B cell (primary cell): Measurements from ENCODE around the gene LIPA. TPM values are rescaled to one million over a fixed set of nuclear protein-coding genes. Genes with fewer than 3 reads are reported as not detected.

ENCODE experiments used
- ATAC-seq: fragments of 200-7000 bp; cut with Tn5 transposase; one replicate; pipeline ENCODE4 v1.10.0; 2021; ENCODE audit warnings: low read depth, mild to moderate bottlenecking, moderate number of reproducible peaks, moderate library complexity
- CTCF ChIA-PET: fragments of 350-600 bp; sonication (Branson Sonifier 250); formaldehyde crosslinking; loops from one replicate; lab custom pipeline; 2021; ENCODE audit warnings: antibody characterized with exemption, inconsistent platforms; lab: Charles Lee
- POLR2A ChIA-PET: fragments of 350-600 bp; sonication (Branson Sonifier 250); formaldehyde crosslinking; loops from one replicate; lab custom pipeline; 2021; ENCODE audit warnings: antibody characterized with exemption; lab: Charles Lee
- DNase-seq: peaks from one replicate; pipeline ENCODE4 v3.0.0; 2013
- H2AFZ ChIP-seq: 2 replicates; pipeline ENCODE4 v1.6.1; 2012; ENCODE audit warnings: mild to moderate bottlenecking, low read depth, low read length; ENCODE audit not compliant: insufficient read depth, poor library complexity, severe bottlenecking
- H3K27ac ChIP-seq, 2 donors: 1 replicate in 1 of 2; 2 replicates in 1 of 2; pipeline ENCODE4 v1.5.1; 2012 to 2013; ENCODE audit warnings: low read length in 2 of 2, mild to moderate bottlenecking in 2 of 2, moderate library complexity in 1 of 2
- H3K27me3 ChIP-seq, 4 experiments: fragments of 200-600 bp in 1 of 4; sonication (generic) in 1 of 4; replicated peaks in 1 of 4; 1 replicate in 2 of 4; 2 replicates in 2 of 4; pipeline versions ENCODE4 v1.6.1 to v1.7.0; 2013 to 2016; ENCODE audit warnings: low read length in 3 of 4, mild to moderate bottlenecking in 2 of 4, mixed read lengths in 1 of 4, moderate library complexity in 1 of 4; ENCODE audit not compliant: insufficient read depth in 4 of 4, control insufficient read depth in 3 of 4; ENCODE audit errors: control extremely low read depth in 1 of 4
- H3K36me3 ChIP-seq, 2 experiments: replicated peaks in 1 of 2; 1 replicate in 1 of 2; 2 replicates in 1 of 2; pipeline versions ENCODE4 v1.6.1 to v1.7.1; 2013; ENCODE audit warnings: low read length in 1 of 2; ENCODE audit not compliant: insufficient read depth in 2 of 2, control insufficient read depth in 1 of 2; ENCODE audit errors: control extremely low read depth in 1 of 2, extremely low read depth in 1 of 2
- H3K4me1 ChIP-seq, 2 donors: fragments of 200-600 bp in 1 of 2; sonication (generic) in 1 of 2; 1 replicate in 1 of 2; 2 replicates in 1 of 2; pipeline versions ENCODE4 v1.5.1 to v1.6.1; 2013 to 2017; ENCODE audit warnings: low read length in 2 of 2; ENCODE audit not compliant: control insufficient read depth in 2 of 2, insufficient read depth in 2 of 2
- H3K4me2 ChIP-seq: replicated peaks from 2 replicates; pipeline ENCODE3; 2012; ENCODE audit warnings: mild to moderate bottlenecking, low read depth, low read length; ENCODE audit not compliant: poor library complexity, severe bottlenecking
- H3K4me3 ChIP-seq, 5 experiments: fragments of 200-600 bp in 1 of 5; sonication (generic) in 1 of 5; 1 replicate in 3 of 5; 2 replicates in 2 of 5; pipeline versions ENCODE4 v1.5.1 to v1.7.0; 2011 to 2016; ENCODE audit warnings: low read length in 4 of 5, mild to moderate bottlenecking in 4 of 5, low read depth in 2 of 5, control low read depth in 1 of 5, moderate library complexity in 1 of 5; ENCODE audit not compliant: insufficient read depth in 1 of 5; ENCODE audit errors: control extremely low read depth in 1 of 5, extremely low read depth in 1 of 5
- H3K79me2 ChIP-seq: fragments of 200-600 bp; sonication (generic); one replicate; pipeline ENCODE4 v1.6.0; 2016; ENCODE audit warnings: low read length; ENCODE audit not compliant: control insufficient read depth, insufficient read depth
- H3K9ac ChIP-seq: fragments of 200-600 bp; sonication (generic); 2 replicates; pipeline ENCODE4 v1.6.1; 2017; ENCODE audit warnings: mild to moderate bottlenecking, low read length, moderate library complexity
- H3K9me3 ChIP-seq, 3 donors: one replicate each; pipeline versions ENCODE4 v1.6.1 to v1.7.1; 2013; ENCODE audit warnings: low read length in 2 of 3; ENCODE audit not compliant: control insufficient read depth in 2 of 3, insufficient read depth in 1 of 3; ENCODE audit errors: control extremely low read depth in 1 of 3
- H4K20me1 ChIP-seq: 2 replicates; pipeline ENCODE4 v1.6.0; 2012; ENCODE audit warnings: mild to moderate bottlenecking, low read length; ENCODE audit not compliant: insufficient read depth, control insufficient read depth, poor library complexity, severe bottlenecking
- H3K27ac Mint-ChIP-seq: one replicate; pipeline ENCODE4 v1.8.0; 2021; ENCODE audit warnings: mixed read lengths
- H3K27me3 Mint-ChIP-seq: one replicate; pipeline ENCODE4 v1.8.0; 2021; ENCODE audit warnings: mixed read lengths
- H3K4me1 Mint-ChIP-seq: one replicate; pipeline ENCODE4 v1.8.0; 2021; ENCODE audit warnings: mixed read lengths
- H3K4me3 Mint-ChIP-seq: one replicate; pipeline ENCODE4 v1.8.0; 2021; ENCODE audit warnings: mixed read lengths
- H3K9me3 Mint-ChIP-seq: one replicate; pipeline ENCODE4 v1.8.0; 2022; ENCODE audit warnings: mixed read lengths; ENCODE audit not compliant: insufficient read depth
- EZH2 ChIP-seq: IDR thresholded peaks from 2 replicates; pipeline ENCODE4 v1.6.1; 2012; ENCODE audit warnings: borderline replicate concordance, low read depth, mild to moderate bottlenecking, moderate library complexity, low read length; ENCODE audit not compliant: insufficient read depth, poor library complexity, severe bottlenecking
- WGBS: methylation state at CpG from one replicate; pipeline ENCODE4 v1.1.5; 2013; ENCODE audit warnings: missing lambda C conversion rate; ENCODE audit not compliant: insufficient coverage; 5-methylcytosine and 5-hydroxymethylcytosine counted together
- intact Hi-C: fragments of 100-400 bp; cut with micrococcal nuclease; formaldehyde crosslinking; loops from one replicate; pipeline ENCODE4 v1.10.0; 2022
- polyA plus RNA-seq: library from polyadenylated mRNA; depleted of rRNA; stranded (reverse); fragments of >200 nt; gene quantifications from 2 replicates; pipeline ENCODE4 v1.2.3, GENCODE V29; 2012
- total RNA-seq, 2 donors: library from RNA; stranded (reverse); fragments of 120-200 nt in 1 of 2; gene quantifications; 1 replicate in 1 of 2; 2 replicates in 1 of 2; pipeline versions ENCODE4 v1.2.3 to v1.2.4, GENCODE V29; 2013 to 2022
- TF ChIP-seq, protein P1 (sequence below): fragments of 200-600 bp; IDR thresholded peaks from one replicate; pipeline ENCODE4 v1.8.0; 2022; ENCODE audit warnings: antibody characterized with exemption, mild to moderate bottlenecking

Gene LIPA
- total and polyA plus RNA-seq, 2 donors (not counting 1 experiment from before 2014, with no cell fraction given), result 16.4 to 36.5 TPM

DNA sequence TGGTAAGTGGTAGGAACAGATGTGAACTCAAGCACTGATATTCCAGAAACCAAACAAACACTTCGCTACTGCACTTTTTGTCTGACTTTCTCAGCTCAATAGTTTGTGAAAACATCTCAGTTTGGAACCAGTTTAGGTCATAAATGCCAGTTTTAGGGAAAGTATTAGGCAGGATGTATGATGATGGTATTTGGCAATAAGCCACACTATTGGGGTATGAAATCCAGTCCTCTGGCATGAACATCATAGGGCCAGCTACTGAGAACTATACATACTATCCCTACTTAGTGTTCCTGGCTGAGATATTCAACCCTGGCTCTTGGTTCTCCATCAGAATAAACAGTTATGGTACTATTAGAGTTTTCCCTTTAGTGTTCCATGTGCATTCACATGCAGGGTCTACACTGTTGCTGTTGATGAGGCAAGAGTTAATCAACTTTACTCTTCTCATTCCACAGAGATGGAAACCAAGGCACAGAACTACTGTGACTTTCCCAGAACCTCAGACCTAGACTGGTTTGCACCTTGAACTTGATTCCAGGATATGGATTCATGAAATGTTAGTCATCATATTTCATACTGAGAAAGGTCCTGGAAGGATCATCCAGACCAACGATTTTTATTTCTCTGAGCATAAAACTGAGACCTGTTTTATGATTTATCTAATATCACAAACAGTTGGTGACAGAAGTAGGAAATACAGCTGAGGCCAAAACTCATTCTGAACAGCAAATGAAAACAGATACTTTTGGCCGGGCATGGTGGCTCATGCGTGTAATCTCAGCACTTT, 30.2 kb upstream of the LIPA start:
- 94% methylated on average over 2 of the region's 4 CpGs for WGBS
- H3K79me2 ChIP-seq, result no peaks in the 10 kb centered on the region
- H3K9me3 Mint-ChIP-seq, result no peaks in the 10 kb centered on the region
- H4K20me1 ChIP-seq, result no peaks in the 10 kb centered on the region
- peaks cover 2% of the 10 kb centered on the region for H3K4me1 Mint-ChIP-seq
- DNase-seq (no peak), ATAC-seq (no peak)
- ChIA-PET POLR2A (no interaction called here), CTCF (interaction anchor here (0.8 kb wide), 1 partner anchor 88 kb away, joined by 3 read pairs; no protein-coding TSS in a partner anchor)
- no peaks in the 10 kb centered on the region for H3K27me3 Mint-ChIP-seq
- TF ChIP-seq EZH2, result no peak
- TF ChIP-seq, protein P1, sequence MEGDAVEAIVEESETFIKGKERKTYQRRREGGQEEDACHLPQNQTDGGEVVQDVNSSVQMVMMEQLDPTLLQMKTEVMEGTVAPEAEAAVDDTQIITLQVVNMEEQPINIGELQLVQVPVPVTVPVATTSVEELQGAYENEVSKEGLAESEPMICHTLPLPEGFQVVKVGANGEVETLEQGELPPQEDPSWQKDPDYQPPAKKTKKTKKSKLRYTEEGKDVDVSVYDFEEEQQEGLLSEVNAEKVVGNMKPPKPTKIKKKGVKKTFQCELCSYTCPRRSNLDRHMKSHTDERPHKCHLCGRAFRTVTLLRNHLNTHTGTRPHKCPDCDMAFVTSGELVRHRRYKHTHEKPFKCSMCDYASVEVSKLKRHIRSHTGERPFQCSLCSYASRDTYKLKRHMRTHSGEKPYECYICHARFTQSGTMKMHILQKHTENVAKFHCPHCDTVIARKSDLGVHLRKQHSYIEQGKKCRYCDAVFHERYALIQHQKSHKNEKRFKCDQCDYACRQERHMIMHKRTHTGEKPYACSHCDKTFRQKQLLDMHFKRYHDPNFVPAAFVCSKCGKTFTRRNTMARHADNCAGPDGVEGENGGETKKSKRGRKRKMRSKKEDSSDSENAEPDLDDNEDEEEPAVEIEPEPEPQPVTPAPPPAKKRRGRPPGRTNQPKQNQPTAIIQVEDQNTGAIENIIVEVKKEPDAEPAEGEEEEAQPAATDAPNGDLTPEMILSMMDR, result no peak
- H2AFZ ChIP-seq, result no peak overlapping the region
- H3K36me3 ChIP-seq, result no peaks in the 10 kb centered on the region
- intact Hi-C loops, result no loop called here
- no peaks in the 10 kb centered on the region for H3K27me3 ChIP-seq
- no peak overlapping the region for H3K9ac ChIP-seq
- no peaks in the 10 kb centered on the region for H3K4me1 ChIP-seq
- H3K4me3 ChIP-seq, result no peak overlapping the region
- H3K9me3 ChIP-seq, result no peaks in the 10 kb centered on the region
- no peak overlapping the region for H3K27ac ChIP-seq
- H3K27ac Mint-ChIP-seq, result no peak overlapping the region
- no peak overlapping the region for H3K4me3 Mint-ChIP-seq
- no peak overlapping the region for H3K4me2 ChIP-seq

DNA sequence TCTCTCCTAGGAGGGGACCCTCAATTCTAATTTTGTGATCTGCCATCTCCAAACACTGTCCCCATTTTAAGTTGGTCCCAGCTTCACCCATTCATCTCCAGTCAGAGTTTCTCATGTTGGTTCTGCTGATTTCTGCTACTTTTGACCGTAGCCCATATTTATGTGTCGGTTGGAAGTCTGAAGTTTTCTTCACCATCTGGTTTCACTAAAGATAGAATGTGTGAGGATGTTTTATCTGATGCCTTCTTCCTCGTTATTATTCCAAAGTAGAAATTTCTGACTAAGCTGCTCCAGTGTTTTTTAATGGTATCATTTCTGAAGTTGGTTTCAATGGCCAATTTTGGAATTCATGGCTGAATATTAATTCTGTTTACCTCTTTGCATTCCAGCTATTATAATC, 28.9 kb upstream of the LIPA start:
- no peaks in the 10 kb centered on the region for H3K9me3 Mint-ChIP-seq
- ChIA-PET POLR2A (interaction anchor here (0.7 kb wide), 1 partner anchor 31 kb away, joined by 3 read pairs; no protein-coding TSS in a partner anchor), CTCF (no interaction called here)
- Histone ChIP-seq H3K36me3 (no peaks in the 10 kb centered on the region), H3K27ac (no peak overlapping the region), H3K9me3 (no peaks in the 10 kb centered on the region), H3K4me3 (no peak overlapping the region), H3K9ac (no peak overlapping the region), H4K20me1 (no peaks in the 10 kb centered on the region), H3K27me3 (no peaks in the 10 kb centered on the region), H2AFZ (no peak overlapping the region), H3K4me2 (no peak overlapping the region), H3K79me2 (no peaks in the 10 kb centered on the region), H3K4me1 (no peaks in the 10 kb centered on the region)
- no peaks in the 10 kb centered on the region for H3K27me3 Mint-ChIP-seq
- intact Hi-C loops, result no loop called here
- no CpG with 5 or more reads among the region's 3 CpGs for WGBS
- DNase-seq (no peak), ATAC-seq (no peak)
- peaks cover 2% of the 10 kb centered on the region for H3K4me1 Mint-ChIP-seq
- no peak overlapping the region for H3K27ac Mint-ChIP-seq
- H3K4me3 Mint-ChIP-seq, result no peak overlapping the region
- TF ChIP-seq, protein P1, result no peak
- TF ChIP-seq EZH2, result no peak
